HG03460 (cell line): ENCODE results near the gene KCNMB4.

Source experiments
- ATAC-seq: cut with Tn5 transposase; IDR thresholded peaks from one replicate; pipeline ENCODE4 v1.9.1; 2021; ENCODE audit not compliant: unreplicated experiment

KCNMB4 gene

GRCh38 chr12:70365648-70366518 lies at the start of gene KCNMB4:
Gene KCNMB4 (plus strand): TSS chr12:70366290. CDS start chr12:70366735, 445 bp downstream.
- ATAC-seq: peak; percentile 87

- ATAC-seq: peak; percentile 92
Measured at GRCh38 chr12:70317781-70318180, 48.3 kb upstream of the KCNMB4 start.

GRCh38 chr12:70319605-70320004 lies 46.5 kb upstream of the KCNMB4 start:
- ATAC-seq: no peak

DNA sequence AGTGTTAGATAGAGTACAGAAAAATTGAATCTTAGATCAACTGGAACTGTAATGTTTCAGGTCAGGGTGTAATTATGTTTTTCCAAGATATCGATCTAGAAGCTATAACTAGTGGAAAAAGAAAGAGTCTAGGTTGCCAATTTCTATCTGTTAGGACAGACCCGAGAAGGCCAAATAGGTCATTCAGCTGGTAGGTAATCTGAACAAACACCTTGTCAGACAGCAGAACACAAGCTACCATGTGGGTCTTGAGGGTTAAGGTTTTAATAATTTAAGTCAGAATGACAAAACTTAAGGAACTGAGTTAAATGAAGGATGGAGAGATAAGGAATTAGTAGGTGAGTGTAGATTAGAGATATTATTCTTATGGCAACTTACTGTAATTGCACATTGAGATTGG lies 44.9 kb upstream of the KCNMB4 start:
- no peak for ATAC-seq

DNA sequence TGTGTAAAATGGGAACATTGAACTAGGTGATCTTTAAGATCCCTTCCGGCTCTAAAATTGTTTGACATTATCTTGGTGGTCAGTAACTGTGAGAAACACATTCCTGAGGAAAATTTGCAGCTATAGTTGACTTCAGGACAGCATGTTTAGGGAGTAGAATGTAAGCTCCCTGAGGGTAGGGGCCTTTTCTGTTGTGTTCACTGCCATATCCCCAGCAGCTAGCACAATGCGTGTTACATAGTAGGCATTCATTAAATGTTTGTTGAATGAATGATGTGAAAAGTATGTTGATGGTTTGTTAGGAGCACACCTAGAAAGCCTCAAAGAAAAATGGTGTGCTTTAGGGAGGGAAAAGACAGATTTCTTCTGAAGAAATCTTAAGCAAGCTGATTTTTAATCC lies 38.5 kb upstream of the KCNMB4 start:
- ATAC-seq: no peak

GRCh38 chr12:70329728-70330127 lies 36.4 kb upstream of the KCNMB4 start:
- no peak for ATAC-seq

DNA sequence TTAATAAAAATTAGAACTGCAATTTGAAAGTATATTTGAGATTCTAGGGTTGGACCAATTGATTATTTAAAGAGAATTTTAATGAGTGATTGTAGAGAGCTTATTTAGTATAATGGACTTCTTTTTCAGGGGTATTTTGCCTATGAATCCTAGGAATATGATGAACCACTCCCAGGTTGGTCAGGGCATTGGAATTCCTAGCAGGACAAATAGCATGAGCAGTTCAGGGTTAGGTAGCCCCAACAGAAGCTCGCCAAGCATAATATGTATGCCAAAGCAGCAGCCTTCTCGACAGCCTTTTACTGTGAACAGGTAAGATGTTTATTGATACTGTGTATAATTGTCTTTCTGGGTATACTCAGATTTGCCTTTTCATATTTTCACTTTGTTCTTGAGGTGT lies 35.9 kb upstream of the KCNMB4 start:
- no peak for ATAC-seq

DNA sequence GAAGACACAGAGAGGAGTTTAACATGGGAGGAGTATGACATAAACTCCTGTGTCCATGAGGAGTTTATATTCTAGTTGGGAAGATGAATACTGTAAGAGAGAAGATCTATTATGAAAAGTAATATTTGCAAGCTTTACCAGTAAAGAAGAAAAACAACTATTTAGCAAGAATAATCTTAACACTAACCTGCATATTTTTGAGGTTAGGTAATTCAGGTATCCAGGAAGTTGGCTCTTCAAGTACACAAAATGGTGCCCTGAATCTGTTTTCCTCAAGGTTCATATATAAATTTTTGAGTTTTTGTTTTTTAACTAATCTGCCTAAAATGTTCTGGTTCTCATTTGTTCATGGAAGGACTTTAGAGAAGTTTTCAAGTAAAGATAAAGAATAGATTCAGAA lies 33.9 kb upstream of the KCNMB4 start:
- no peak for ATAC-seq

DNA sequence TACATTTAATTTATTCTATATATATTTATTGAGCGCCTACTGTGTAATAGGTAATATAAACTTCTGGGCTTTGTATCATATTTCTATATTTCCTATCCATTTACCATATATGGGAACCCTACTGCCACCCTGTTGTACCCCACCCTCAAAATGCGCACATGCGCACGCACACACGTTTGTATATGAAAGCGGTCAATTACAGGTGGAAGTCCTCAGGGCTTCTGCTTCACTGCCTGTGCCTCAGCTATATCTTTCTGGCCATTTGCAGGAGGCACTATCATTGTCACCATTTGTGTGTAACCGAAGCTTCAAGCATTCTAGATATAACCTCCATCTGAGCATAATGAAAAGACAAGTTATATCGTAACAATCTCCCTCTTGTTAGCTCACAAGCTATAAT lies 31.3 kb upstream of the KCNMB4 start:
- no peak for ATAC-seq

DNA sequence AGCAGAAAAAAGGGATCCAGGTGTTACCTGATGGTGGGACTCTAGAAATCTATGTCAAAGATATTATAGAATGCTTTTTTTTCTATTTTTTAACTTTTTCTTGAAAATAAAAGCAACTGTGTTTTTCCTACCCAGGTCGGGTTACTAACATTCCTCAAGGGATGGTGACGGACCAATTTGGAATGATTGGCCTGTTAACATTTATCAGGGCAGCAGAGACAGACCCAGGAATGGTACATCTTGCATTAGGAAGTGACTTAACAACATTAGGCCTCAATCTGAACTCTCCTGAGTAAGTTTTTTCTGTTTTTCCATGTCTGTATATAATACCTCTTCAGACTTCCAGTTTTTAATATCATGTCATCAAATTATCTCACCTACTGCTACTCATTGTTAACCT lies 27.6 kb upstream of the KCNMB4 start:
- no peak for ATAC-seq

- ATAC-seq: no peak
Measured at GRCh38 chr12:70351076-70351475, 15.0 kb upstream of the KCNMB4 start.

DNA sequence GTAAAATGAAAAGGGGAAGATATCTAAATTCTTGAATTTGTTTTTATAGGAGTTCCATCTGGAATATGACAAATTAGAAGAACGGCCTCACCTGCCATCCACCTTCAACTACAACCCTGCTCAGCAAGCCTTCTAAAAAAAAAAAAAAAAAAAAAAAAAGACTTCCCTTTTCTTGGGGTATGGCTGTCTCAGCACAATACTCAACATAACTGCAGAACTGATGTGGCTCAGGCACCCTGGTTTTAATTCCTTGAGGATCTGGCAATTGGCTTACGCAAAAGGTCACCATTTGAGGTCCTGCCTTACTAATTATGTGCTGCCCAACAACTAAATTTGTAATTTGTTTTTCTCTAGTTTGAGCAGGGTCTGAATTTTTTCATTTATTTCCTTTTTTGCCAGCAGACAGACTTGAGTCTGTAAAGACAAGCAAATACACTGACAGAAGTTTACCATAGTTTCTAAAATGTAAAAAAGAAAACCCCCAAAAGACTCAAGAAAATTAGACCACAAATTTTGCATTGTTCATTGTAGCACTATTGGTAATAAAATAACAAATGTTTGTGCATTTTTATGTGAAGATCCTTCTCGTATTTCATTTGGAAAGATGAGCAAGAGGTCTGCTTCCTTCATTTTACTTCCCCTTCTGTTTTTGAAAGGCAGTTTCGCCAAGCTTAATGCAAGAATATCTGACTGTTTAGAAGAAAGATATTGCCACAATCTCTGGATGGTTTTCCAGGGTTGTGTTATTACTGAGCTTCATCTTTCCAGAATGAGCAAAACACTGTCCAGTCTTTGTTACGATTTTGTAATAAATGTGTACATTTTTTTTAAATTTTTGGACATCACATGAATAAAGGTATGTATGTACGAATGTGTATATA lies 12.1 kb upstream of the KCNMB4 start:
- ATAC-seq: no peak

DNA sequence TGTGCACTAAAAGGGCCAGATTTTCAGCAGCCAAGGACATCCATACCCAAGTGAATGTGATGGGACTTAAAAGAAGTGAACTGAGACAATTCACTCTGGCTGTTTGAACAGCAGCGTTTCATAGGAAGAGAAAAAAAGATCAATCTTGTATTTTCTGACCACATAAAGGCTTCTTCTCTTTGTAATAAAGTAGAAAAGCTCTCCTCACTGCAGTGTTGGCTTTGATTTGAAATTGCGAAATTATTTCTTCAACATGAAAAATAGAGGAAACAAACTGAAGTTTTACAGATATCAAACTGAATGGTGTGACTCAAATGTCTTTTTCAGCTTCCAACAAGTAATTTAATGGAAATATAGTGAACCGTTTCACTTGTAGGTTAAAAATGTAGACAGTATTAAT lies 11.3 kb upstream of the KCNMB4 start:
- no peak for ATAC-seq

- ATAC-seq: no peak
Measured at GRCh38 chr12:70355972-70356371, 10.1 kb upstream of the KCNMB4 start.

DNA sequence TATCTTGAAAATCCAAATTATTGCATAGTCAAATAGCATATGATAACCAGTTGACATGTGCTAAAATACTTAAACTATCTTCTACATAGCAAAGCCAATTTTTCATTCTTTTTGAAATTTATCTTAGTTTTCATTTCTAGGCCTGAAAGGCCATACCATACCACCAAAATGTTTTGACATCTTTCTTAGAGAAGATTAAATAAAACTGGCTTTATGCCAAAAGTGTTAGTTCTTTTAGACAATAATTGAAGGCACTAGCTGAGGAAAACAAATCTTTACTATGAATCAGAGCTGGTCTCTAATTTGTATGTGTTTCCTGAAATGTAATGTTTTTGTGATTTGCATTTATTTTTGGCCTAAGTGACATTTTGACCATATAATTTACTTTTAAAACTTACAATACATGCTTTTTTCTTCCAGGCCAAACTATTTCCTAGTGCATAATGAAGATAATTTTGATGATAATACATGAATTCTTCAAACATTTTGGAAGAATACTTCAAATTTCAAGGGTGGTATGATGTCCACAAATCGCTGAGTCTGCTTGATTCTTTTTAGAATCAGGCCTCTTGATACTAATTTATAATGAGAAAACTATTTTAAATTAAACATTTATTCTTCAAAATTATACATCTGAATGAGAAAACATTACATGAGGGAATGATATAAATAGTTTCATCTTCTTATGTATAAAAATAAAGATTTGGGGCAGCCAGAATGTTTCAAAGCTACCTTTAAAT lies 6.5 kb upstream of the KCNMB4 start:
- ATAC-seq: no peak

GRCh38 chr12:70360218-70360617 lies 5.9 kb upstream of the KCNMB4 start:
- ATAC-seq: no peak

- no peak for ATAC-seq
Measured at GRCh38 chr12:70364695-70365397, 1.2 kb upstream of the KCNMB4 start.

DNA sequence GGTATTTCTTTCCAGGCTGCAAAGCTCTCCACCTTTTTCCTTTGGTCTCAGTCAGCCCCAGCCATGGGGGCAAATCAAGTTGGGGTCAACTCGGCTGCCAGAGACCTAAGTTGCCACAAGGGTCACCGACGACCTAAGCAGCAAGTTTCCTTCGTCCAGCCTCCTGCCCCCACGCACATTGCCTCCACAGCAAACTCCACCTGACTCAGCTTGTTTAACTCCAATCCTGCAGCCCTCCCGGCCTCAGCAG lies 767 bp upstream of the KCNMB4 start:
- no peak for ATAC-seq

- peak; percentile 41 for ATAC-seq
Measured at GRCh38 chr12:70366581-70367257, 629 bp downstream of the KCNMB4 start.
